T-helper 17 cell (primary cell): ENCODE data around the gene FAM131A. TPM values are rescaled to one million over a fixed set of nuclear protein-coding genes. Genes with fewer than 3 reads are reported as not detected.

ENCODE experiments used
- ATAC-seq: fragments of 150-1000 bp; cut with Tn5 transposase; 2 replicates; pipeline ENCODE4 v1.10.0; 2021; ENCODE audit warnings: mild to moderate bottlenecking, moderate library complexity
- DNase-seq, 3 donors: peaks; one replicate each; pipeline versions ENCODE4 v3.0.0 to v3.0.0-alpha.2; 2020 to 2021
- H3K9me3 ChIP-seq: one replicate; pipeline ENCODE4 v1.7.0; 2013; ENCODE audit warnings: low read length, mild to moderate bottlenecking; ENCODE audit not compliant: control insufficient read depth, poor library complexity, severe bottlenecking
- H3K27ac Mint-ChIP-seq: one replicate; pipeline ENCODE4 v1.8.0; 2022; ENCODE audit warnings: mild to moderate bottlenecking, moderate library complexity, mixed read lengths
- H3K27me3 Mint-ChIP-seq: one replicate; pipeline ENCODE4 v1.8.0; 2022; ENCODE audit warnings: mixed read lengths
- H3K36me3 Mint-ChIP-seq: one replicate; pipeline ENCODE4 v1.8.0; 2022; ENCODE audit warnings: low read depth, mixed read lengths
- H3K4me1 Mint-ChIP-seq: one replicate; pipeline ENCODE4 v1.8.0; 2022; ENCODE audit warnings: mild to moderate bottlenecking, mixed read lengths
- H3K4me3 Mint-ChIP-seq: one replicate; pipeline ENCODE4 v1.8.0; 2022; ENCODE audit warnings: mild to moderate bottlenecking, moderate library complexity, mixed read lengths
- total RNA-seq, 4 donors: library from RNA in 2 of 4; stranded (reverse) in 2 of 4; gene quantifications; one replicate each; pipeline ENCODE4 v1.2.3 and lab custom pipeline; 2022 to 2026

FAM131A gene
- total RNA-seq, 2 donors from 2014 or later = 7.9 to 10.9 TPM

GRCh38 chr3:184371570-184372018, 34.2 kb downstream of the FAM131A start:
- DNase-seq (peak in 2 of 3 donors; percentile 36 to 46), ATAC-seq (peak; percentile 97)
- Mint-ChIP-seq H3K27ac (no peak overlapping the region), H3K36me3 (peaks cover 9% of the 10 kb centered on the region), H3K27me3 (peaks cover 19% of the 10 kb centered on the region), H3K4me3 (no peak overlapping the region), H3K4me1 (peaks cover 16% of the 10 kb centered on the region)
- no peaks in the 10 kb centered on the region for H3K9me3 ChIP-seq

GRCh38 chr3:184372296-184372821, 35.0 kb downstream of the FAM131A start:
- Mint-ChIP-seq H3K4me3 (no peak overlapping the region), H3K36me3 (peaks cover 9% of the 10 kb centered on the region), H3K27ac (no peak overlapping the region), H3K27me3 (peaks cover 26% of the 10 kb centered on the region), H3K4me1 (peaks cover 12% of the 10 kb centered on the region)
- ATAC-seq (no peak), DNase-seq (no peak)
- H3K9me3 ChIP-seq = no peaks in the 10 kb centered on the region

- ATAC-seq (no peak), DNase-seq (no peak)
- Mint-ChIP-seq H3K27ac (no peak overlapping the region), H3K4me1 (peaks cover 12% of the 10 kb centered on the region), H3K27me3 (peaks cover 32% of the 10 kb centered on the region), H3K4me3 (no peak overlapping the region), H3K36me3 (peaks cover 9% of the 10 kb centered on the region)
- no peaks in the 10 kb centered on the region for H3K9me3 ChIP-seq
Observed at GRCh38 chr3:184372911-184373310, 35.5 kb downstream of the FAM131A start.

GRCh38 chr3:184373422-184373821, 36.0 kb downstream of the FAM131A start:
- Mint-ChIP-seq H3K4me1 (peaks cover 12% of the 10 kb centered on the region), H3K27me3 (peaks cover 37% of the 10 kb centered on the region), H3K36me3 (peaks cover 9% of the 10 kb centered on the region), H3K4me3 (no peak overlapping the region), H3K27ac (no peak overlapping the region)
- DNase-seq (no peak), ATAC-seq (no peak)
- no peaks in the 10 kb centered on the region for H3K9me3 ChIP-seq

- H3K36me3 Mint-ChIP-seq = peaks cover 9% of the 10 kb centered on the region
- H3K4me3 Mint-ChIP-seq = peak overlapping the region; percentile 25
- H3K4me1 Mint-ChIP-seq = peaks cover 10% of the 10 kb centered on the region
- ATAC-seq (no peak), DNase-seq (no peak)
- no peak overlapping the region for H3K27ac Mint-ChIP-seq
- peaks cover 49% of the 10 kb centered on the region for H3K27me3 Mint-ChIP-seq
- H3K9me3 ChIP-seq = no peaks in the 10 kb centered on the region
Observed at GRCh38 chr3:184375747-184376461, 38.5 kb downstream of the FAM131A start.

DNA sequence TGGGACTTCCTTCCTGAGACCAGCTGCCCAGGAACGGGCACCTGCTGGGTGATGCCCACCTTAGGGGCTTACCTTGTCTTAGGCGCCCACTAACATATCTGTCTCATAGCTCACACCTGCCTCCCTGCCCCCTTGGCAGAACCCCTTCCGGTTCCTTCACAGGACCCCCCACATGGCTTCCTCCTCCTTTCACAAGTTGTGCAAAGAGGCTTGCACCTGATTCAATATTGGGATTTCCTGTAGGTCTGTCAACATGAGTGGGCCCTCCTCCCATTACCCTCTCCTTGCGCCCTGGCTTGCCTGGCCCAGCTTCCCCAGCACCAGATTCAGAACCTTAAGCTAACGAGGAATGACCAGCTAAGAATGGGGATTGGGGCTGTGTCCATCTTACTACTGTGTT, 40.0 kb downstream of the FAM131A start:
- peaks cover 6% of the 10 kb centered on the region for H3K4me1 Mint-ChIP-seq
- H3K36me3 Mint-ChIP-seq = peaks cover 9% of the 10 kb centered on the region
- H3K9me3 ChIP-seq = no peaks in the 10 kb centered on the region
- ATAC-seq = no peak
- H3K4me3 Mint-ChIP-seq = no peak overlapping the region
- no peak overlapping the region for H3K27ac Mint-ChIP-seq
- peaks cover 61% of the 10 kb centered on the region for H3K27me3 Mint-ChIP-seq
- DNase-seq = no peak

- Mint-ChIP-seq H3K27ac (no peak within 1 kb of the TSS), H3K27me3 (peaks cover 67% of the 10 kb centered on the region)
Observed at GRCh38 chr3:184377882-184378445, 40.6 kb downstream of the FAM131A start, which contains the start of gene THPO. TSS of gene THPO (minus strand) at chr3:184378207. CDS start at chr3:184376259, 1,948 bp downstream.

GRCh38 chr3:184378651-184379357, 41.4 kb downstream of the FAM131A start:
- peaks cover 69% of the 10 kb centered on the region for H3K27me3 Mint-ChIP-seq

More at GRCh38 chr3:184377882-184378445, 40.6 kb downstream of the FAM131A start, which contains the start of gene THPO:
- H3K9me3 ChIP-seq = no peaks in the 10 kb centered on the region
- Mint-ChIP-seq H3K4me3 (peak within 1 kb of the TSS; percentile 88), H3K4me1 (peaks cover 6% of the 10 kb centered on the region), H3K36me3 (peaks cover 9% of the 10 kb centered on the region)
- ATAC-seq (no peak), DNase-seq (no peak)

GRCh38 chr3:184379358-184380184, 42.2 kb downstream of the FAM131A start, which contains the start of gene CHRD:
TSS of gene CHRD (plus strand) at chr3:184380054. CDS start at chr3:184380319, 265 bp downstream.
- Mint-ChIP-seq H3K4me1 (peaks cover 6% of the 10 kb centered on the region), H3K27me3 (peaks cover 76% of the 10 kb centered on the region), H3K36me3 (peaks cover 9% of the 10 kb centered on the region), H3K27ac (no peak within 1 kb of the TSS), H3K4me3 (peak within 1 kb of the TSS; percentile 88)
- H3K9me3 ChIP-seq = no peaks in the 10 kb centered on the region
- ATAC-seq (no peak), DNase-seq (no peak)

More at GRCh38 chr3:184378651-184379357, 41.4 kb downstream of the FAM131A start:
- Mint-ChIP-seq H3K4me1 (peaks cover 6% of the 10 kb centered on the region), H3K27ac (no peak overlapping the region), H3K4me3 (peak overlapping the region; percentile 88), H3K36me3 (peaks cover 9% of the 10 kb centered on the region)
- no peaks in the 10 kb centered on the region for H3K9me3 ChIP-seq
- DNase-seq = no peak
- ATAC-seq = no peak

DNA sequence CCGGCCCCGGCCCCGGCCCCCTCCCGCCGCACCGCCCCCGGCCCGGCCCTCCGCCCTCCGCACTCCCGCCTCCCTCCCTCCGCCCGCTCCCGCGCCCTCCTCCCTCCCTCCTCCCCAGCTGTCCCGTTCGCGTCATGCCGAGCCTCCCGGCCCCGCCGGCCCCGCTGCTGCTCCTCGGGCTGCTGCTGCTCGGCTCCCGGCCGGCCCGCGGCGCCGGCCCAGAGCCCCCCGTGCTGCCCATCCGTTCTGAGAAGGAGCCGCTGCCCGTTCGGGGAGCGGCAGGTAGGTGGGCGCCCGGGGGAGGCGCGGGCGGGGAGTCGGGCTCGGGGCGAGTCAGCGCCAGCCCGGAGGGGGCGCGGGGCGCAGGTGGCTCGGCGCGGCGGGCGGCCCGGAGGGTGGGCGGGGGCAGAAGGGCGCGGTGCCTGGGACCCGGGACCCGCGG, 42.8 kb downstream of the FAM131A start:
- Mint-ChIP-seq H3K36me3 (peaks cover 8% of the 10 kb centered on the region), H3K4me3 (no peak overlapping the region), H3K27me3 (peaks cover 78% of the 10 kb centered on the region), H3K4me1 (peaks cover 6% of the 10 kb centered on the region), H3K27ac (no peak overlapping the region)
- no peaks in the 10 kb centered on the region for H3K9me3 ChIP-seq
- DNase-seq (no peak), ATAC-seq (peak; percentile 57)

GRCh38 chr3:184380627-184381260, 43.3 kb downstream of the FAM131A start:
- no peak overlapping the region for H3K27ac Mint-ChIP-seq
- peaks cover 74% of the 10 kb centered on the region for H3K27me3 Mint-ChIP-seq
- peak; percentile 66 for ATAC-seq

More at GRCh38 chr3:184380627-184381260, 43.3 kb downstream of the FAM131A start:
- no peak for DNase-seq
- peaks cover 2% of the 10 kb centered on the region for H3K4me1 Mint-ChIP-seq
- peaks cover 3% of the 10 kb centered on the region for H3K36me3 Mint-ChIP-seq
- peak overlapping the region; percentile 81 for H3K4me3 Mint-ChIP-seq
- no peaks in the 10 kb centered on the region for H3K9me3 ChIP-seq
